Fibroblast of lung (primary cell): ENCODE results near the gene CENPF. TPM values are rescaled to one million over a fixed set of nuclear protein-coding genes. Genes with fewer than 3 reads are reported as not detected.

Source experiments
- DNase-seq, 2 donors: peaks; one replicate each; pipeline versions ENCODE4 v3.0.0 to v3.0.0-alpha.2; 2010; ENCODE audit warnings: low read depth in 2 of 2
- H2AFZ ChIP-seq: 2 replicates; pipeline ENCODE4 v1.5.1; 2012; ENCODE audit warnings: low read length, control low read depth, inconsistent platforms
- H3K27ac ChIP-seq: 2 replicates; pipeline ENCODE4 v1.5.1; 2011; ENCODE audit warnings: low read length, control low read depth; ENCODE audit not compliant: insufficient read depth
- H3K27me3 ChIP-seq: 2 replicates; pipeline ENCODE4 v1.5.1; 2011; ENCODE audit warnings: mild to moderate bottlenecking, low read length; ENCODE audit not compliant: control insufficient read depth, insufficient read depth
- H3K36me3 ChIP-seq: 2 replicates; pipeline ENCODE4 v1.5.1; 2011; ENCODE audit warnings: low read length; ENCODE audit not compliant: control insufficient read depth, insufficient read depth
- H3K4me1 ChIP-seq: 2 replicates; pipeline ENCODE4 v1.5.1; 2011; ENCODE audit warnings: low read length; ENCODE audit not compliant: control insufficient read depth, insufficient read depth; ENCODE audit errors: extremely low read depth
- H3K4me2 ChIP-seq: 2 replicates; pipeline ENCODE4 v1.5.1; 2011; ENCODE audit warnings: low read length, control low read depth; ENCODE audit not compliant: insufficient read depth; ENCODE audit errors: extremely low read depth
- H3K4me3 ChIP-seq, 4 experiments: fragments of 200-600 bp in 1 of 4; sonication (generic) in 1 of 4; replicated peaks in 1 of 4; 2 replicates each; pipeline ENCODE4 v1.5.1; 2011 to 2016; ENCODE audit warnings: low read length in 4 of 4, low read depth in 3 of 4, mild to moderate bottlenecking in 3 of 4, control low read depth in 2 of 4, inconsistent platforms in 1 of 4, mixed read lengths in 1 of 4; ENCODE audit not compliant: insufficient read depth in 1 of 4; ENCODE audit errors: control extremely low read depth in 1 of 4
- H3K79me2 ChIP-seq: 2 replicates; pipeline ENCODE4 v1.5.1; 2012; ENCODE audit warnings: mild to moderate bottlenecking, low read length, inconsistent platforms; ENCODE audit not compliant: control insufficient read depth, insufficient read depth
- H3K9ac ChIP-seq: 2 replicates; pipeline ENCODE4 v1.5.1; 2011; ENCODE audit warnings: mild to moderate bottlenecking, low read length, control low read depth; ENCODE audit not compliant: insufficient read depth
- H3K9me3 ChIP-seq: 2 replicates; pipeline ENCODE4 v1.5.1; 2012; ENCODE audit warnings: low read depth, low read length; ENCODE audit not compliant: control insufficient read depth, insufficient read depth
- H4K20me1 ChIP-seq: 2 replicates; pipeline ENCODE4 v1.5.1; 2011; ENCODE audit warnings: low read length; ENCODE audit not compliant: control insufficient read depth, insufficient read depth; ENCODE audit errors: extremely low read depth
- CTCF ChIP-seq, 2 donors: IDR thresholded peaks in 1 of 2; conservative IDR thresholded peaks in 1 of 2; 1 replicate in 1 of 2; 2 replicates in 1 of 2; pipeline ENCODE4 v1.5.1; 2011 to 2012; ENCODE audit warnings: low read length in 2 of 2, control low read depth in 1 of 2, inconsistent platforms in 1 of 2, low read depth in 1 of 2, mild to moderate bottlenecking in 1 of 2
- EZH2 ChIP-seq: IDR thresholded peaks from 2 replicates; pipeline ENCODE4 v1.5.1; 2012; ENCODE audit warnings: low read length, control low read depth, mild to moderate bottlenecking; ENCODE audit errors: missing control alignments
- polyA plus RNA-seq, 2 donors: library from polyadenylated mRNA; depleted of rRNA in 1 of 2; stranded (reverse) in 1 of 2; unstranded in 1 of 2; fragments of >200 nt; gene quantifications; 2 replicates each; pipeline ENCODE4 v1.2.1, GENCODE V29; 2011 to 2012; ENCODE audit warnings: missing spikeins in 1 of 2
- total RNA-seq: library from RNA; depleted of rRNA; stranded (reverse); fragments of >200 nt; gene quantifications from 2 replicates; pipeline ENCODE4 v1.2.1, GENCODE V29; 2014

CENPF gene
- total and polyA plus RNA-seq, 2 donors (not counting 1 experiment from before 2014, with no cell fraction given) = 12.0 to 13.2 TPM

GRCh38 chr1:214632091-214632490 lies 29.1 kb downstream of the CENPF start:
- Histone ChIP-seq H2AFZ (no peak overlapping the region), H3K36me3 (peaks cover 2% of the 10 kb centered on the region), H3K9ac (no peak overlapping the region), H4K20me1 (no peaks in the 10 kb centered on the region), H3K9me3 (no peaks in the 10 kb centered on the region), H3K4me2 (no peak overlapping the region), H3K4me1 (no peaks in the 10 kb centered on the region), H3K27me3 (no peaks in the 10 kb centered on the region), H3K79me2 (no peaks in the 10 kb centered on the region), H3K27ac (no peak overlapping the region), H3K4me3 (no peak overlapping the region)
- TF ChIP-seq EZH2 = no peak
- no peak for TF ChIP-seq CTCF (conservative IDR thresholded peaks at IDR 0.05 in 1 of 2, IDR thresholded peaks at IDR 0.05 in 1 of 2; ENCODE audit: low read depth in 1 of 2, low read length in 2 of 2)
- DNase-seq = no peak

- no peaks in the 10 kb centered on the region for H4K20me1 ChIP-seq
- H3K4me1 ChIP-seq = no peaks in the 10 kb centered on the region
- H3K36me3 ChIP-seq = peaks cover 2% of the 10 kb centered on the region
- no peaks in the 10 kb centered on the region for H3K9me3 ChIP-seq
- no peaks in the 10 kb centered on the region for H3K79me2 ChIP-seq
- H3K27ac ChIP-seq = no peak overlapping the region
- no peak overlapping the region for H3K4me3 ChIP-seq
- TF ChIP-seq CTCF (conservative IDR thresholded peaks at IDR 0.05 in 1 of 2, IDR thresholded peaks at IDR 0.05 in 1 of 2; ENCODE audit: low read depth in 1 of 2, low read length in 2 of 2) (no peak), EZH2 (no peak)
- H2AFZ ChIP-seq = peak overlapping the region; percentile 14
- H3K27me3 ChIP-seq = no peaks in the 10 kb centered on the region
- H3K4me2 ChIP-seq = no peak overlapping the region
- no peak for DNase-seq
- no peak overlapping the region for H3K9ac ChIP-seq
Observed at GRCh38 chr1:214633686-214634085, 30.7 kb downstream of the CENPF start.

- no peak for TF ChIP-seq EZH2
- no peak for TF ChIP-seq CTCF (conservative IDR thresholded peaks at IDR 0.05 in 1 of 2, IDR thresholded peaks at IDR 0.05 in 1 of 2; ENCODE audit: low read depth in 1 of 2, low read length in 2 of 2)
- Histone ChIP-seq H3K79me2 (no peaks in the 10 kb centered on the region), H3K9me3 (no peaks in the 10 kb centered on the region)
Observed at GRCh38 chr1:214634267-214634666, 31.3 kb downstream of the CENPF start.

More at GRCh38 chr1:214634267-214634666, 31.3 kb downstream of the CENPF start:
- Histone ChIP-seq H2AFZ (no peak overlapping the region), H3K27me3 (no peaks in the 10 kb centered on the region), H4K20me1 (no peaks in the 10 kb centered on the region), H3K4me3 (no peak overlapping the region), H3K36me3 (peaks cover 2% of the 10 kb centered on the region), H3K27ac (no peak overlapping the region), H3K9ac (no peak overlapping the region), H3K4me1 (no peaks in the 10 kb centered on the region), H3K4me2 (no peak overlapping the region)
- DNase-seq = no peak
